GM19351 (cell line): Measurements from ENCODE around the gene AKNAD1.
"Not testable (repeated sequence)": the region's sequence is repeated elsewhere in the genome, so short reads cannot be mapped to it uniquely, and the experiment has no call there.

Experiments
- ATAC-seq: cut with Tn5 transposase; IDR thresholded peaks from one replicate; pipeline ENCODE4 v1.9.1; 2021; ENCODE audit warnings: mild to moderate bottlenecking, moderate library complexity; ENCODE audit not compliant: unreplicated experiment

Gene AKNAD1

GRCh38 chr1:108792420-108792819, 64.5 kb downstream of the AKNAD1 start:
- no peak for ATAC-seq

- no peak for ATAC-seq
Measured at GRCh38 chr1:108791790-108792189, 65.1 kb downstream of the AKNAD1 start.

- no peak for ATAC-seq
Measured at GRCh38 chr1:108785880-108786279, 71.0 kb downstream of the AKNAD1 start.

GRCh38 chr1:108785264-108785663, 71.6 kb downstream of the AKNAD1 start:
- no peak for ATAC-seq

GRCh38 chr1:108781575-108781944, 75.3 kb downstream of the AKNAD1 start:
- not testable (repeated sequence) for ATAC-seq

- ATAC-seq: no peak
Measured at GRCh38 chr1:108780937-108781574, 75.8 kb downstream of the AKNAD1 start.

GRCh38 chr1:108779455-108779854, 77.4 kb downstream of the AKNAD1 start:
- ATAC-seq: no peak

GRCh38 chr1:108777839-108778238, 79.1 kb downstream of the AKNAD1 start:
- ATAC-seq: no peak

GRCh38 chr1:108767708-108768107, 89.2 kb downstream of the AKNAD1 start:
- no peak for ATAC-seq

GRCh38 chr1:108767115-108767514, 89.8 kb downstream of the AKNAD1 start:
- ATAC-seq: no peak
